HG02884 (cell line): ENCODE data around the gene TNNT3.

Experiments used
- ATAC-seq: cut with Tn5 transposase; IDR thresholded peaks from one replicate; pipeline ENCODE4 v1.9.1; 2021; ENCODE audit warnings: mild to moderate bottlenecking, moderate library complexity; ENCODE audit not compliant: unreplicated experiment

TNNT3 gene

DNA sequence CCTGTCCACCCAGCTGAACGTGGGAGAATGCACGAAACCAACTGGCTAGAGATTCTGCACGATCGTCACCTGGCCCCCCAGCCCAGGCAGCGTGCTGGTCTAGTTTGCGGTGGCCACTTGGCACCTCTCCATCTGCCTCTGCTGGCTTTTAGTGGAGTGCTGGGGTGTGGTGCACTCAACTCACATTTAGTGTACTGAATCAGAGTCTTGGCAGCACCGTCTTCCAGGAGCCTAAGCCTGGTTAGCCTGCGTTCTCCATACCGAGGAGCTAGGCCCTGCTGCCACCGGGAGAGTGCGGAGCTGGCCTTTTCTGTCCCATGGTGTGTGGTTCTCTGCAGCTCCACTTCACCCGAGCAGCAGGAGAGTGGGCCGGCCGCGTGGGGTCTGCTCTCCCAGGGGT, 30.4 kb downstream of the TNNT3 start:
- no peak for ATAC-seq

DNA sequence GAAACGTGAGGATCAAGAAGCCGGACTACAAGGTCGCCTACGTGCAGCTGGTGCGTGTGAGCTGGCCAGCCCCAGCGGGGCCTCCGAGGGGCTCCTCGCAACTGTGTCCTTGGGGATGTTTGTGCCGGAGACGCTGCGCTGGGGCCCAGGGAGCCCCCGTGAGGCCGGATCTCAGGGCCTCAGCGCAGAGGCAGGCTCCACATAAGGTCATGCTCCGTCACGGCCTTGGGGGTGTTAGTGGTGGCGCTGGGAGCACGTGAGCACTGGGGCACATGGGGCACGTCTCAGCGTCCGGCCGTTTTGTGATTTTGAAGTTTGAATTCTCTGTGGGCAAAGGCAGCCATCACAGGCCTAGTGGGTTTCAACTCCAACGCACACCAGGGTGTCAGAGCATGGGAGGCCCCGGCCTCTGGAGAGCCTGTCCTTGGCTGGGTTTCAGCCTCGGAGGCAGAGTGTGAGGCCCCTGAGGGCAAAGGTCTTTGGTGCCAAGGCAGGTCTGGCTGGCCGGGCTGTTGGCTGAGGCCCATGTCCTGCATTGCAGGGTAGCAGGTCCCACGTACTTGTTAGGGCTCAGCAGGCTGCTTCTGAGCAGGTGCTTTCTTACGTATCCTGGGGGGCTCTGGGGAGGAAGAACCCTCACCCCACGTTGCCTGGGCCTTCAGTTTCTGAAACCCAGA, 33.4 kb downstream of the TNNT3 start:
- no peak for ATAC-seq

DNA sequence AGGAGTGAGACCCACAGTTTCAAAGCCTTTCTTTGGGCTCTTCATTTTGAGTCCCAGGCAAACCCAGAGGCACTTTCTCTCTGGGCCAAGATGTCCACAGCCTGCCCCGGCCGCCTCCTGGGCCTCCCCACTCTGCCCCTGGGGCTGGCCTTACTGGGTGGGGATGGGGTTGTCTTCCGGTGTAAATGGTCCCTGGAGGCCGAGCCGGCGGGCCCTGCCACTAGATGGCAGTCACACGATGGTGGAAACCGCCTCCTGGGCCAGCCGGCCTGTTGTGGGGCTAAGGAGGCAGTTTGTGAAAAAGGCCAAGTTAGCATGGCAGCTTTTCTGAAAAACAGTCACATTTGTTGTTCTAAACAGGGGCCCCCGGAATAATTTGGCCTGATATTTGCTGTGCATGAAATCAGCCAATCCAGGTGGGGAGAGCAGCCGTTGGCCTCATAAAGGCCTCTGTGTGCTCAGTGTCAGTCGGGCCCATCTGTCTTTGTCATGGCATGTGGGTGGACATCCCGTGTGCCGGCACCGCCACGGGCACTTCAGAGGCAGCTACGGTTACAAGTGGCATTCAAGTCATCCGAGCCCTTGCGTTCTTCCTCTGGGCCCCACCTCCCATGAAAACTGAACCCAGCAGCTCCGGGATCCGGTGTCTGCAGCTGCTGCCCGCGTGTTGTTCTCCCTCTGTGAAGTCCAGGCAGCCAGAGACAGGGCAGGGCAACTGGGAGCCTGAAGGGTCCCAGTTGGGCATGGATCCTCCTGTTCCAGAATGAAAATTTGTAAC, 34.2 kb downstream of the TNNT3 start:
- no peak for ATAC-seq

DNA sequence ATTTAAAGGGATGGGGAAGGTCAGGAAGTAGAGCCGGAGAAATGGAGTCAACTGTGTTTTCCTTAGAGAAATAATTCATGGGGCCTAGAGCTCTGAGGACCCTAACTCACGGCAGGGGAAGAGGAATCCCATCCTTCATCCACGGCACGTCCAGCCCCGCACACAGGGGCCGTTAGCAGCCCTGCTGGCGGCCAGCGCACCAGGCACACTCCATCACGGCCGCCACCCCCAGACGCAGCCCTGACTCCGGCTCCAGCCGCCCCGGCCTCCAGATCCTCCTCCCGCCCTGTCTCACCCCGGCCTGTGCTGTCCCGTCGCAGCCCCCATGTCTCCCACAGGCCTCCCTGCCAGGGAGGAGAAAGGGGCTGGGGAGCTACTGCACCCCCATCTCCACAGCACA, 38.9 kb downstream of the TNNT3 start:
- ATAC-seq, result no peak

DNA sequence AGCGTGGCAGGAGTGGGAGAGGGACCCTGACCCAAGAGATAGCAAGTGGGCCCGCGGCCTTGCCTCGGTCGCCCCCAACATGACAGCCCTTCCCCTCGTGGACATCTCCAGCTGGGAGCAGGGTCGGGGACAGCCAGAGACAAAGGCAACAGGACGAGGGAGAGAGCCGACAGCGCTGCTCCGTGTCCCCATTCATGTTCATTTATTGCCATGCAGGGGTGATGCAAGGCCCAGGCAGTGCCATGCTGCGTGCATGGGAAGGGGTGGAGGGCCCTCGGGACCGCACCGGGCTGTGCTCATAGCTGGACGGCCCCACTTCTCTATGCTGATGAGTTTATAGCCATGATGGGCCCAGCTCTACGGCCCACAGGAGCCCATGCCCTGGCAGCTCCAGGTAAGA, 40.3 kb downstream of the TNNT3 start:
- no peak for ATAC-seq

DNA sequence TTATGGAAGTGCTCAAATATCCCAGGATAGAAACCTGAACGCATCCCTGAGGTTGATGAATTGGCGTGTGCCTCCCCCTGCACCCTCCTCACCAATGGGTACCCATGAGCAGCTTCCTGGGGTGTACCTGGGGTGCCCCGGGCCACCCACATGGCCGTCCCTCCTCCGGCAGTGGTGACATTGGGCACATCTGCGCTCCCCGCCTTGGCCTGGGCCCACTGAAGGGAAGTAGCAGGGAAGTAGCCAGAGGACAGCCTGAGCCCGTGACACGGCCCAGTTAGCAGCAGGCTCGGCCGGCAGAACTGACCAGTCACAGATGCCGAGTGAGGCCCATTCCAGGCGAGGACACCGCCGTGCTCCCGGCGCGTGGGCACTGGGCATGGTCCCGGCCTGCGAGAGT, 44.4 kb downstream of the TNNT3 start:
- no peak for ATAC-seq

DNA sequence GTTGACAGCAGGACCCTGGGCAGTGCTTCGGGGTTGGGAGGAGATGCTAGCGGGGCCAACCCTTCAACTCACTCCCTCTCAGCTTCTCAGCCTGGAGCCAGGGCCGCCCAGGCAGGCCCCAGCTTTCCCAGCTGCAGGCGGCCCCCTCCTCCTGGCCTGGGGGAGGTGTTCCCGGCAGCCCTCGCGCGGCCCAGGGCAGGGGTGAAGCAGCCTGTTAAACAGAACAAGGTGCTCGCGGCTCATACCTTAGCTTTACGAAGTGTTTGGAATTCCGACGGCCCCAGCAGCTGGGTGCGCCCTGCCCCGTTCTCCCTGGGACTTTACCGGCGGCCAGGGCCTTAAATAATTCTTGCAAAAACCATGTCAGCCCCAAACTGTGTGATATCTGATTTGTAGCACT, 44.8 kb downstream of the TNNT3 start:
- ATAC-seq, result no peak

DNA sequence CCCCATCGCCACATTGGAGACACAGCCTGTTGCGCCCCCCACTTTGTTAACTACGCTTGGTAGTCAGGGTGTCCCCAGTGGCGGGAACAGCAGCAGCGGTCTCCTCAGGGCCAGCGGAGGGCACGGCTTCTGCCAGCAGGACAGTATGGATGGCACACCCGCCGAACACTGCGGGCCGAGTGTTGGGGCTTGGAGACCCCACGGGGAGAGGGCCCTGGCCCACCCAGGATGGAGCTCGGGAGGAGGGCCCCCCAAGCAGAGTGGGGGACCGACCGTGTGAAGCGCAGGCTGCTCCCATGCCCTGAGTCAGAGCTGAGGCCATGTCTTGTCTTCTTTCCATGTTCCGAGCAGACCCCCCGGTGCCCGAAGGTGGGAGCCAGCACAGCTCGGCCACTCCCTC, 45.5 kb downstream of the TNNT3 start:
- ATAC-seq, result no peak

DNA sequence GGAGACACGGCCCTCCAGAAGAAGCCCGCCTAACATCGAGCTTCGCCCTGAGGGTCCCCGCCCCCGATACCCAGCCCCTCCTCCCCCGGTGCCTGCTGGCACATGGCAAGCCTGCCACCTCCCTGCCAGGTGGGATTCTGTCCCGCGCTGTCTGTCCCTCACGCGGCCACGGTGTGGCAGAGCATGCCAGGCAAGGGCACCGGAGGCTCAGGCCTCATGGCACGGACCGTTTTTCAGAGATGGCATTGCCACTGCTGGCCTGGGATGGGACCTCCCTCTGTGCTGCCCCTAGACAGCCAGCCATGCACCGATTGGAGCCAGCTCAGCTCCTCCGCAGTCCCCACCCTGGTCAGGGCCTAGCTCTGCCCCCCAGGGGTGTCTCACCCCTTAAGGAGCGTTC, 47.0 kb downstream of the TNNT3 start:
- no peak for ATAC-seq

DNA sequence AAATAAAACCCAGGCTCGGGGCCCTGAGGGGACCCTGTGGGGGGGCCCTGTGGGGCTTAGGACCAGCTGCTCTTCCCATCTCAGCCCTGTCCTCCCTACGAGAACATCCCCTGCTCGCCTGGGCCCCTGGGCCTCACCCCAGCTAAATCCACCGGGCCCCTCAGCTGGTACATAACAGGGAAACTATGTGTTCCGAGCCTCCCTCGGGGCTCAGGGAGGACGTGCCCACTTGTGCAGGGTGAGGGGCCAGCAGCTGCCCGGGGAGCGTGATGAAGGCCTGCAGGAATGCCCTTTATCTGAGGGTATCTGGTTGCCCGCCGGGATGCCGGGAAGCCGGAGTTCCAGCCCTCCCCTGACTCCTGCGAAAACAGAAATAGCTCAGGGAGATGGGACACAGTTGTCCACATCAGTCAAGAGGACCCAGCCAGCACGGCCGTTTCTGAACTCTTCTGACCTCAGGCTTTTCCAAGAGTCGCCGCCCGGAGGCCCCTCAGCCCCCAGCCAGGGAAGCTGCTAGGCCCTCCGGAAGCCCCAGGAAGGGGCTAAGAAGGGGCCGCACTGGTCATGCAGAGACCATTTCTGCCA, 48.2 kb downstream of the TNNT3 start:
- no peak for ATAC-seq

DNA sequence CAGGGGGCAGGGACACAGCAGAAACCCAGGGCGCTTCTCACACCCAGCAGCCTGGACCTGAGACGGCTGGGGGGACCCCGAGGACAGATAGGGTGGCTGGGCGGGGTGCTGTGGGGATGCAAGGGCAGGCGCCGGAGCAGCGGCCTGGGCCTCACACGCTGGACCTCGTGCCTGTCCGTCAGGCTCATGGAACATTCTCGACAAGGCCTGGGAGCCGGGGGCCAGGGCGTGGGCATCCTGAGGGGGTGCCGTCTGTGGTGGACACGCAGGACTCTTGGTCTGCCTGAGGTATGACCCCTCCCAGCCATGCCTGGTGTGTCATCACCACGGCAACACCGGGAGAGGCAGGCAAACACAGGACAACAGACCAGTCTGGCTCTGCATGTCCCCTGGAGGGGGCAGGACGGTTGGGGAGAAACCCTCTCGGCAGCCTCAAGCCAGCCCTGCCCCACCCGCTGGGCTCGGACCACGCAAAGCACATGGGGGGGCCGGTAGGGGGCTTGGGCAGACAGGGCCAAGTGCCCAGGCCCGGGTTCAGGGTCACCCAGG, 49.0 kb downstream of the TNNT3 start:
- no peak for ATAC-seq

DNA sequence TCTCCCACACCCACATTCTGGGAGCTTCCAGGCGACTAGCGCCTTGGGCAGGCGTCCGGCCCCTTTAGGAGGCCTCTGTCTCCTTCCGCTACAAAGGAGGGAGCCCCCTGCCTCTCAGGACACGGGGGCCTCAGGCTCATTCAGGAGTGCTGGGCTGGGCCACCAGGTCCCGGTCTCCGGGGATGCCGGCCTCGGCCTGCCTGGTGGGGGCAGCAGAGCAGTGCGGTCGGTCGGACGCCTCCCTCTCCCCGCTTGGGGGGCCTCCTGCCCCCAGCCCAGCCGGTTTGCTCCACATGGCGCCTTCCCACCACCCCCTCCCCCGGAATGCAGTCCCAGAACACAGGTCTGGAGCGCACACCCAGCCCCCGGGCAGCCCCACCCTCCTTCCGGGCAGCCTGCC, 49.5 kb downstream of the TNNT3 start:
- no peak for ATAC-seq

DNA sequence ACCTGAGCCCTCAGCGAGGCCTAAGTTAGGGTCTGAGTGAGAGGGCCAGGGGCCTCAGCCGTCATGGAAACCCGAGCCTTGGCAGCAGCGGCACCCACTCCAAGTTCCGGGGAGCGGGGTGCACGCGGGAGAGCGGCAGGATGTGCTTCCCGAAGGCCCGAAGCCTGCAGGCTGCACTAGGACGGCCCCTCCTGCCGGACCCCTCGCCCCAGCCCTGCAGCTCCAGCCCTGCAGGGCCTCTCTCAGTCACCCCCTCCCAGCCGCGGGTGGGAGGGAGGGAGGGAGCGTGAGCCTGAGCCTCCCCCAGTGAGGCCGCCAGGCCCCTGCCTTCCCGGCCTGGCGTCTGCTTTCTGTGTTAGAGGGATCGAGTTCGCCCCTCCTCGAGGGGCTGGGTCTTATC, 50.3 kb downstream of the TNNT3 start:
- no peak for ATAC-seq

DNA sequence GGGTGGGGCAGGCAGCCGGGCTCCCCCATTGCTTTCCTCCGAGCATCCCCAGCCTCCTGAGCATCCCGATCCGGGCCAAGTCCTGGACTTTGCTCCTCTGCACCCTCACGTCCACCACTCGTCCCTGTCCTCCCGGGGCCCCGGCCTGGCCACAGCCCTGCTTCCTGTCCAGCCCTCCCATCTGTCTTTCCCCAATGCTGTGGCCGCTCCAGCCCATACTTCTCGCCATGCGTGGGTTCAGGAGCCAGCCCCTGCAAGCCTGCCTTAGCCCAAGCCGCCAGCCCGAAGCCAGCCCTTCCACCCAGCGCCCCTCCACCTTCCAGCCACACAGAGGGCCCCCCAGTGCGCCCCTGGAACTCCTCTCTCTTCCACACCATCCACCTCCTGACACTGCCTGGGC, 51.5 kb downstream of the TNNT3 start:
- ATAC-seq, result no peak

DNA sequence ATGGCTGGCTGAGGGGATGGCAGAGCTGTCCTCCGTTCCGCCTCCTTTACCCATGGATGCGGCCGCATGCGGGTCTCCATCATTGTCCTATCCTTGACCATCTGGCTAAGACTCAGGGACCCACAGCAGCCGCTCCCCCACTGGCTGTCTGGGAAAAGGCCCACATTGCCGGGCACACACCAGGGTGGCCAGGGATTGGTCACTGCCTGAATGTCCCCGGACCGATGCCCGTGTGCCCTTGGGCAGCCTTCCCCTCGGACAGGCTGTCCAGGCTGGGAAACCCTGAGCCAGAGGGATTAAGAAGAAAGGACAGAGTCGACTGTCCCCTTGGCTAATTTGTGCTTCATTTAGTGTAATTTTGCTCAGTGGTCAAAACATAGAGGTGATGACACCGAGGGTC, 55.7 kb downstream of the TNNT3 start:
- ATAC-seq, result no peak

DNA sequence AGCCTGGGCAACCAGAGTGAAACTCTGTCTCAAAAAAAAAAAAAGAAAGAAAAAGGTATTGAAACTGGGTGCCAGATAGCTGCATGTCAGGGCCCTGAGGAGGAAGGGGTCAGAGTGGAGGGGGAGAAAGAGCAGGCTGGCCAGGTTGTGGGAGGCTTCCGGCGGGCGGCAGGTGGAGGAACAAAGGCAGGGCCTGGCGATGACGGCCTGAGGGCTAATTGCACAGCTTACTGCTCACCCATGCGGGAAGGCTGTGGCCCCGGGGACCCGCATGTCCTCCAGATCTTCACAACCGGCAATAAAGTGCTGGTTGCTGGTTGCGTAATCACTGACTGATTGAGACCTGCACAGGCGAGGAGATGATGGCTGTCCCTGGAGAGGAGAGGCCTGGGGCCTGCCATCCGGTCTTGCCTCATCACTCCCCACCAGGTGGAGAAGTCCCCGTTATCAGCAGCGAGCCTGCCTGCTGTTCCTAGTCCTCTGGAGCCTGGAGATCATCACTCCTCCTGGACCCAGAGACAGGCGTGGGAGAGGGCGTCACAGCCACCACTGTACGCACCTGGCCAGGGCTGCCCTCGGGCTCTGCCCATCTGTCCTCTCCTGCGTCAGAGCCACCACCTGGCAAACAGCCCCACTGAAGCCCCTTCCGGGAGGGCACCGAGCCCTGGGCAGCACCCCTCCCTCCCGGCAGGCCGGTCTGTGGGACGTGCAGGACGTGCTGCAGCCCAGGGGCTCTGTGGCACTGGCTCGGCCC, 59.4 kb downstream of the TNNT3 start:
- ATAC-seq, result no peak

DNA sequence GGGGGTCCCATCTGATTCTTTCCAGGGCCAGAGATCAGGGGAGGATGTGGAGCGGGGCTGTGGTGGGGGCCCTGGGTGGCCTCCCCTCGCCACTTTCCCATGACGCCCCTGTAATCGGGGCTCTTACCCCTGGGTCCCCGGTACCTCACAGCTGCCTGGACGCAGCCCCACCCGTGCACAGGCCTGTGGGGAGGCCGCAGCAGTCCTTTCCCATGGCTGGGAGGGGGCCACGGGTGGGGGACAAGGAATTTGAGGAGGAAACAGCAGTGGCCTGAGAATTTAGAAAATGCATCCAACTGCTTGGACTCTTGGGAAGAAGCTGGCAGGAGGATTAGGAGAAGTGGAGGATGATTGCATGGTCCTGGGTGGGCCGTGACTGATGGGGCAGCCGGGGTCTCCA, 60.1 kb downstream of the TNNT3 start:
- ATAC-seq, result no peak

DNA sequence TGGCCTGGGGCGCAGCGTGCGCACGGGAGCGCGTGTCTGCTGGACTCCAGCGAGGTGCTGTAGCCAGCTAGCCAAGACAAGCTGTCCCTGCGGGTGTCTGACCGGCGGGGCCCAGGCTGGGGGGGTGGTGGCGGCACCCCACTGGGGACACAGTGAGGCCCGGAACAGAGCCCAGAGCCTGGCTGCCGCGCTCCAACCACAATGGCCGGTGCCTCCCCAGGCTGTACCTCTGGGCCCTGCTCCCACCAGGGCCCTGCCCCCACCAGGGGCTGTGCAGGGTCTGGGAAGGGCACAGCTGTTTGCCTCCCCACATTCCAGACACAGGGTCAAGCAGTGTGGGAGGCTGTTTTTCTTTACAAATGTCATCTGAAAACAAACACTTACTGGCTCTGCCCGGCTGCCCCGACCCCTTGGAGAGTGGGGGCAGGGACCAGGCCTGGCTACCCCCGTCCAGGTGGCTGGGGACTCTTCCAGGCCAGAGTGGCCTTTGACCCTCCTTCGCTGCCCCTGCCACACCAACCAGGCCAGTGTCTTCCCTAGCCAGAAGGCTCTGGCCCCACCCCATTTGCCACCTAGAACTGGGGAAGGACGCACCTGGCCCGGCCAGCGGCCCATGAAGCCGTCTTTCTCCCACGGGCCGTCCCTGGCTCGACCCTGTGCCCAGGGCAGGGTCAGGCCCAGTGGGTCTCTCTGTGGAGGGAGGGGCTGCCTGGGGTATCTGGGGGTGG, 63.5 kb downstream of the TNNT3 start:
- no peak for ATAC-seq

DNA sequence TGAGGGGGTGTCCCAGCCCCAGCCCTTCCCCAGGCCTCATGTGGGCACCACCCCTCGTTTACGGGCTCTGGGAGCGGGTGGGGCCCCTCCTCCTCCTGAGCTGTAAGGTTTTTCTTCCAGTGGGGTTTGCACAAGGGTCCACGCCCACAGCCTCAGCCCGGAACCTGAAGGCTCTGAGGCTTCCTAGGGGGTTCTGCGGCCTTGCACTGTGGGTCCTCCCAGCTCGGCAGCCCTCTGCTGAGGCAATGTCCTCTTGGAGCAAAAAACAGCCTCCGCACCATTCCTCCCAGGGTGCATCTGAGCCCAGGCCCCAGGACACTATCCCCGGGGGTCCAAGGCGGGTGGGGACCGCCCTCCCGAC, 64.1 kb downstream of the TNNT3 start:
- ATAC-seq, result no peak

DNA sequence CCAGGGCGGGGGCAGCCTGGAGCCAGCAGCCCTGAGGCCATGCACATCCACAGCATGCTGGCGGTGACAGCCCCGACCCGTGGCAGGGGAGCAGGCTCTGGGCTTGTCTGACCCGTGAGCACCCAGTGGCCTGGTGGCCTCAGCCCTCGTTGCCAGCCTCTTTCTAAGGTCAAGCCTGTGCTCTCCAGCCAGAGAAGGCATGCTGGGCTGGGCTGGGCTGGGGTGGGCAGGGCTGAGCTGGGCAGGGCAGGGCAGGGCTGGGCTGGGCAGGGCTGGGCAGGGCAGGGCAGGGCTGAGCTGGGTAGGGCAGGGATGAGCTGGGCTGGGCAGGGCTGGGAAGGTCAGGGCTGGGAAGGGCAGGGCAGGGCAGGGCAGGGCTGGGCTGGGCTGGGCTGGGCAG, 67.5 kb downstream of the TNNT3 start:
- ATAC-seq, result no peak

DNA sequence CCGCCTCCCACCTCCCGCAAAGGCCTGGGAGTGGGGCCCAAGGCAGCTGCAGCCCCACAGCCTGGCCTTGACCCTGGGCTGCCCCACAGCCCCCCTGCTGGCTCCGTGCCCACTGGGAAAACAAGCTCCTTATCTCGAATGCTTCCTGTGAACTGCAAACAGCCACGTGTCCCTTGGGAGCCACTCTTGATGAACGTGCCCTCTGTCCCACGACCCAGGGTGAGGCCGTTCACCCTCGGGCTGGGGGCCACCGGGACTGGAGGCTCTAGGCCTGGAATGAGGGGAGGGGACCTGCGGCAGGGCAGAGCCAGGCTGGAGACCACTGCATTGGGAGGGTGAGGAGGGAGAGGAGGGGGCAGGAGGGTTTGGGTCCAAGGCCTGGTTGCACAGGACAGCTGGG, 68.7 kb downstream of the TNNT3 start:
- no peak for ATAC-seq
